Measurements from ENCODE around the gene TMEM30A. TPM values are rescaled to one million over a fixed set of nuclear protein-coding genes. Genes with fewer than 3 reads are reported as not detected.

TMEM30A gene
- total and polyA plus RNA-seq, 4 donors = 33.3 to 71.0 (median 45.4) TPM

GRCh38 chr6:75278474-75279077 lies 6.0 kb downstream of the TMEM30A start:
- WGBS = 74% methylated on average over 4 of the region's 4 CpGs
- no peak overlapping the region for H3K27ac ChIP-seq (ENCODE audit: low read depth in 1 of 2, low read length in 2 of 2)
- H3K4me3 ChIP-seq (ENCODE audit: low read depth in 1 of 3, low read length in 3 of 3) = no peak overlapping the region
- no peak for TF ChIP-seq JUND (IDR thresholded peaks at IDR 0.05)
- TF ChIP-seq CTCF (IDR thresholded peaks at IDR 0.05; ENCODE audit: low read depth, low read length, missing input control) = no peak
- TF ChIP-seq FOXA2 (IDR thresholded peaks at IDR 0.05) = no peak
- no peak for TF ChIP-seq ATF3 (IDR thresholded peaks at IDR 0.05)
- no peak for TF ChIP-seq TAF1 (conservative IDR thresholded peaks at IDR 0.05)
- TF ChIP-seq HNF4G (IDR thresholded peaks at IDR 0.05) = no peak
- no peak for TF ChIP-seq YY1 (IDR thresholded peaks at IDR 0.05)
- peaks cover 4 to 30% (median 25%) of the 10 kb centered on the region in 4 donors for H3K4me1 ChIP-seq (ENCODE audit: control insufficient read depth in 4 of 4, insufficient read depth in 4 of 4, low read length in 3 of 4)
- no peaks in the 10 kb centered on the region for H3K9me3 ChIP-seq (ENCODE audit: control insufficient read depth in 4 of 4, low read length in 3 of 4)
- no peaks in the 10 kb centered on the region for H3K27me3 ChIP-seq (ENCODE audit: control insufficient read depth in 4 of 4, insufficient read depth in 4 of 4, low read length in 3 of 4)
- no peak overlapping the region for H3K9ac ChIP-seq (ENCODE audit: low read depth in 1 of 2, low read length in 2 of 2)
- no peaks in the 10 kb centered on the region for H3K36me3 ChIP-seq (ENCODE audit: control insufficient read depth in 4 of 4, insufficient read depth in 3 of 4, low read depth in 1 of 4, low read length in 3 of 4)
- no peak for DNase-seq (ENCODE audit: low spot score)

- Histone ChIP-seq H3K9me3 (ENCODE audit: control insufficient read depth in 4 of 4, low read length in 3 of 4) (no peaks in the 10 kb centered on the region), H3K27ac (ENCODE audit: low read depth in 1 of 2, low read length in 2 of 2) (no peak overlapping the region), H3K36me3 (ENCODE audit: control insufficient read depth in 4 of 4, insufficient read depth in 3 of 4, low read depth in 1 of 4, low read length in 3 of 4) (peaks cover 0 to 4% (median 2%) of the 10 kb centered on the region in 4 donors), H3K4me3 (ENCODE audit: low read depth in 1 of 3, low read length in 3 of 3) (no peak overlapping the region), H3K4me1 (ENCODE audit: control insufficient read depth in 4 of 4, insufficient read depth in 4 of 4, low read length in 3 of 4) (peaks cover 0 to 10% (median 5%) of the 10 kb centered on the region in 4 donors), H3K27me3 (ENCODE audit: control insufficient read depth in 4 of 4, insufficient read depth in 4 of 4, low read length in 3 of 4) (no peaks in the 10 kb centered on the region), H3K9ac (ENCODE audit: low read depth in 1 of 2, low read length in 2 of 2) (no peak overlapping the region)
- no peak for TF ChIP-seq FOXA2 (IDR thresholded peaks at IDR 0.05)
- no peak for TF ChIP-seq YY1 (IDR thresholded peaks at IDR 0.05)
- no peak for TF ChIP-seq RAD21 (IDR thresholded peaks at IDR 0.05)
- no peak for TF ChIP-seq CTCF (IDR thresholded peaks at IDR 0.05; ENCODE audit: low read depth, low read length, missing input control)
- TF ChIP-seq REST (IDR thresholded peaks at IDR 0.05) = no peak
- no peak for TF ChIP-seq ATF3 (IDR thresholded peaks at IDR 0.05)
- TF ChIP-seq SP1 (IDR thresholded peaks at IDR 0.05) = no peak
- TF ChIP-seq FOXA1 (IDR thresholded peaks at IDR 0.05) = no peak
- TF ChIP-seq GABPA (IDR thresholded peaks at IDR 0.05 in 1 of 2, conservative IDR thresholded peaks at IDR 0.05 in 1 of 2) = no peak
- no peak for TF ChIP-seq MAX (IDR thresholded peaks at IDR 0.05)
- no peak for TF ChIP-seq JUND (IDR thresholded peaks at IDR 0.05)
- no peak for TF ChIP-seq HNF4G (IDR thresholded peaks at IDR 0.05)
- TF ChIP-seq TAF1 (conservative IDR thresholded peaks at IDR 0.05) = no peak
- TF ChIP-seq EGR1 (IDR thresholded peaks at IDR 0.05; ENCODE audit: low read depth in 2 of 2) = no peak
- TF ChIP-seq NR2F2 (IDR thresholded peaks at IDR 0.05) = no peak
- TF ChIP-seq HNF4A (conservative IDR thresholded peaks at IDR 0.05) = no peak
- TF ChIP-seq ZBTB33 (IDR thresholded peaks at IDR 0.05) = no peak
- no peak for TF ChIP-seq RXRA (IDR thresholded peaks at IDR 0.05)
- DNase-seq (ENCODE audit: low spot score) = no peak
Observed at GRCh38 chr6:75275067-75275466, 9.5 kb downstream of the TMEM30A start.

Measured in liver (tissue), 9 donors.